Measurements from ENCODE around the gene UROC1.

The UROC1 gene

DNA sequence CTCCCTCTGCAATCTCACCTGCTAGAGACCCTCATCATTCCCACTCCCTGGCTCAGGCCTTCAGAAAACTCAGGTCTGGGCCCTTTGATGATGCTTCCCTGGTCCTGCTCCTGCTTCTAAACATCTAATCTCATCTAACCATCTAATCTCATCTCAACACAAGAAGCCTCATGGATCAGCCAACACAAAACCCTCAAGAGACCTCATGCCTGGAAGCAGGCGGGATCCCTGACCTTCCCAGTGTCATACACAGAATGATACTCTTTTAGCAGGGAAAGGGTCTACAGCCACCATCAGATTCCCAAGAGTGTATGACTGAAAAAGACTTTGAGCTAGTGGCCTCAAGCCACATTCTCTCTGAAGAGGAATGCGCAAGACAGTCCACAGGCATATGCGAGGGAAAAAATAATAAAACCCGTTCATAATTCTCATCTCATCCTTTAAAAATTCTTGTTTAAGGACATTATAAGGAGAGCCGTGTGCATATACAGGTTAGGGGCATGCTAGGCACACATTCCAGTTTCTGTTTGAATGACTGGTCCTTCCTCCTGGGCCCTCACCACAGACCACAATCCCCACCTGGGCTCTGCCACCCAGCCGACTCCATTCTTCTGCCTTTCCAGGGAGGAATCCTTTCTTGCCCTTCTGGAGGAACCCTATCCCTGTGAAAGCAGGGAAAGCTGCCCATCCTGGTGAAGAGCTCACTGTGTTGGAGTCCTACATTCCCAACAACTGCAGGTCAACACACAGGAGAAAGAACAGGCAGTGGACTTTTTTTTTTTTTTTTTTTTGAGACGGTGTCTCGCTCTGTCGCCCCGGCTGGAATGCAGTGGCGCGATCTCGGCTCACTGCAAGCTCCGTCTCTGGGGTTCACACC is 44.0 kb downstream of the UROC1 start:
- Histone ChIP-seq H3K79me2 (ENCODE audit: insufficient read depth, low read depth) (peaks cover 50% of the 10 kb centered on the region), H3K4me3 (IDR thresholded peaks at IDR 0.05; ENCODE audit: insufficient read depth, low read depth, low read length) (peak overlapping the region; percentile 0), H2AFZ (ENCODE audit: low read depth) (no peak overlapping the region), H3K27me3 (ENCODE audit: insufficient read depth, low read depth) (no peaks in the 10 kb centered on the region), H3K4me2 (peak overlapping the region; percentile 65; the same call in 1 of the 2 replicates), H3K9ac (no peak overlapping the region), H3K4me1 (ENCODE audit: low read depth, poor library complexity, severe bottlenecking) (peaks cover 26% of the 10 kb centered on the region), H3K36me3 (ENCODE audit: insufficient read depth) (peaks cover 10% of the 10 kb centered on the region; the same call in 1 of the 2 replicates), H3K27ac (no peak overlapping the region), H4K20me1 (ENCODE audit: insufficient read depth) (no peaks in the 10 kb centered on the region)
- TF ChIP-seq, protein P1, sequence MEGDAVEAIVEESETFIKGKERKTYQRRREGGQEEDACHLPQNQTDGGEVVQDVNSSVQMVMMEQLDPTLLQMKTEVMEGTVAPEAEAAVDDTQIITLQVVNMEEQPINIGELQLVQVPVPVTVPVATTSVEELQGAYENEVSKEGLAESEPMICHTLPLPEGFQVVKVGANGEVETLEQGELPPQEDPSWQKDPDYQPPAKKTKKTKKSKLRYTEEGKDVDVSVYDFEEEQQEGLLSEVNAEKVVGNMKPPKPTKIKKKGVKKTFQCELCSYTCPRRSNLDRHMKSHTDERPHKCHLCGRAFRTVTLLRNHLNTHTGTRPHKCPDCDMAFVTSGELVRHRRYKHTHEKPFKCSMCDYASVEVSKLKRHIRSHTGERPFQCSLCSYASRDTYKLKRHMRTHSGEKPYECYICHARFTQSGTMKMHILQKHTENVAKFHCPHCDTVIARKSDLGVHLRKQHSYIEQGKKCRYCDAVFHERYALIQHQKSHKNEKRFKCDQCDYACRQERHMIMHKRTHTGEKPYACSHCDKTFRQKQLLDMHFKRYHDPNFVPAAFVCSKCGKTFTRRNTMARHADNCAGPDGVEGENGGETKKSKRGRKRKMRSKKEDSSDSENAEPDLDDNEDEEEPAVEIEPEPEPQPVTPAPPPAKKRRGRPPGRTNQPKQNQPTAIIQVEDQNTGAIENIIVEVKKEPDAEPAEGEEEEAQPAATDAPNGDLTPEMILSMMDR (conservative IDR thresholded peaks at IDR 0.05; ENCODE audit: low read depth, low read length), result no peak

DNA sequence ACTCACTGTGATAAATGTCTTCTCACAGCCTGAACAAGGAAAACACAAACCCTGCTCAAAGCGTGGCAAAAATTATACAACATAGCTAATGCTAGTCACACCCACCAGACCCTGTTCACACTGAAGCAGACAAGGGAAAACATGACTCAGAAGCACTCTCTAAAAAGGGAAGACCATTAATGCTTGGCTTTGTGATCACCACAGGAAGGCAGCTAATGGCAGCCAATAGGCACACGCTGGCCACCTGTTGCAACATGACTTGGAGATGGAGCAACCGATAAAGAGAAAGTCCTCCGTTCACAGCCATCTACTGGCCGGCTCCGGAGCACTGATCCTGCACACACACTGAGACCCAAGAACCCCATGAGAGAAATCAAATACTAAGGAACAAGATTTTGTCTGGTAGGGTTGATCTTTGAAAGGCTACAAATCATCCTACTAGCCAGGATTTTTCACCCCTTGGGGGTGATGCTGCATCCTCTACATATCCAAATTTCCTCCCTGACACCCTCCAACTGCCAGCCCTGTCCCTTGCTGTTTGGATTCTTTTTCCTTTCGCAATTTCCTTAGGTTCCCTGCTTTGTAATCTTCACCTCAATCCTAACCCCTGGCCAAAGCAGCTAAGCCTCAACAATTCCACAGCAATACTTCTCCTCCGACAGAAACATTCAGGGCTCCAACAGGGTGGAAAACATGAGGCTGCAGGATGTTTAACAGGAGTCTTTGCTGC is 45.1 kb downstream of the UROC1 start:
- Histone ChIP-seq H3K4me3 (IDR thresholded peaks at IDR 0.05; ENCODE audit: insufficient read depth, low read depth, low read length) (no peak overlapping the region), H3K4me1 (ENCODE audit: low read depth, poor library complexity, severe bottlenecking) (peaks cover 26% of the 10 kb centered on the region), H4K20me1 (ENCODE audit: insufficient read depth) (no peaks in the 10 kb centered on the region), H3K27me3 (ENCODE audit: insufficient read depth, low read depth) (no peaks in the 10 kb centered on the region), H3K36me3 (ENCODE audit: insufficient read depth) (peaks cover 10% of the 10 kb centered on the region; the same call in 1 of the 2 replicates), H3K79me2 (ENCODE audit: insufficient read depth, low read depth) (peaks cover 50% of the 10 kb centered on the region), H2AFZ (ENCODE audit: low read depth) (no peak overlapping the region), H3K4me2 (no peak overlapping the region), H3K9ac (no peak overlapping the region), H3K27ac (no peak overlapping the region)
- TF ChIP-seq, protein P1 (conservative IDR thresholded peaks at IDR 0.05; ENCODE audit: low read depth, low read length), result no peak

DNA sequence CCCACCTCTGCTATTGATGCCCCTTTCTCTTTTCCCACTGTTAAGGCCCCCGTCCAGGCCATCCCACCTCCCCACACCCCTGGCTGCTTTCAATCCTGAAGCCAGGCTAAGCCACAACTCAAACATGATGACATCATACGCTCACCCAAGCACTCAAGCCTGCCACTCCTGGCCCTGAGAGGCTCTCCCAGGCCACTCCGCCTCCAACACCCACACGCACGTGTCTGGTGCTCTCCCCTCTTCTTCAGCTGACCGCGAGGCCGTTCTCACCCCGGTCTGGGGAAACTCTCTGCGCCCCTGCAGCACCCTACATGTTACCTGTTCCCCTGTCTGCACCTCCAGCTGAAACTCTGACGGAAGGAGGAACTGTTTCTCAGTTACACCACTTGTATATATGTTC is 48.1 kb downstream of the UROC1 start:
- Histone ChIP-seq H2AFZ (ENCODE audit: low read depth) (no peak overlapping the region), H3K4me2 (no peak overlapping the region), H4K20me1 (ENCODE audit: insufficient read depth) (no peaks in the 10 kb centered on the region), H3K9ac (no peak overlapping the region), H3K27me3 (ENCODE audit: insufficient read depth, low read depth) (no peaks in the 10 kb centered on the region), H3K4me3 (IDR thresholded peaks at IDR 0.05; ENCODE audit: insufficient read depth, low read depth, low read length) (no peak overlapping the region), H3K4me1 (ENCODE audit: low read depth, poor library complexity, severe bottlenecking) (peaks cover 20% of the 10 kb centered on the region), H3K27ac (no peak overlapping the region), H3K36me3 (ENCODE audit: insufficient read depth) (peaks cover 10% of the 10 kb centered on the region; the same call in 1 of the 2 replicates), H3K79me2 (ENCODE audit: insufficient read depth, low read depth) (peaks cover 44% of the 10 kb centered on the region)
- TF ChIP-seq, protein P1 (conservative IDR thresholded peaks at IDR 0.05; ENCODE audit: low read depth, low read length), result no peak

DNA sequence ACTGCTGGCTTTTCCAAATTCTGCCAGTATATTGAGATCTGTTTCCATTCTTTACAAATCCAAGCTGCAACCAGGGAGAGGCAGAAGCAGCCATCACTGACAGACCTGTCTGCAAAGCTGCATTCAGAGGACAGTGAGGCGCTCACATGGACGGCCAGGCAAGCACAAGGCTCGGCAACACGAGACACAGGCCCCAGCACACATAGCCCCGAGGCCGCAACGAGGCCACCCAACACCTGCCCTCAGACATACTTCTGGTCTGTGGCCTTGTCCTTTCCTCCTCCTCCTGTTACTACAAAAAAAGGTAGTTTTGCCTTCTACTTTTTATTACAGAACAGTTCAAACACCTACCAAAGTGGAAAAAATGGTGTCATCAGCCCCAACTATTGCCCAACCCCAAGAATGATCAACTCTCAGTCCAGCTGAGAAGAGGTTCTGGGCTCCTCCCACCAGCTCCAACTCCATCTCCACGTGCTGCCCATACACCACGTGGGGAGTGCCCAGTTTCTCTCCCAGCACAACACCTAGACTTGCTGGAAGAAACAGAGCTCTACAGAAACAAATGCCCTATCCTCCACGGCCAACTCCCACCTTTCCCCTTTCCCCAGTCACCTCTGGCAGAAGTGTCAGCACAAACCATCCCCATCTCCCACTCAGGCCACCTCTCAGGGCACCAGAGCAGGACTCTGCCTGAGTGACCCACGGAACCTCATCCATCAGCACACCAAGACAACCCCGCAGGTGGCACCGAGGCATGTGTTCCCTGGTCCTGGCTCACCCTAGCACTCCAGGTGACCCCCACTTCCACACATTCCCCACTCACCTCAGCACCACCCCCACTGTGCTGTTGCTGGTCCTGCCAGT is 49.3 kb downstream of the UROC1 start:
- Histone ChIP-seq H3K4me1 (ENCODE audit: low read depth, poor library complexity, severe bottlenecking) (peaks cover 7% of the 10 kb centered on the region), H3K79me2 (ENCODE audit: insufficient read depth, low read depth) (peaks cover 32% of the 10 kb centered on the region), H2AFZ (ENCODE audit: low read depth) (no peak overlapping the region), H3K27me3 (ENCODE audit: insufficient read depth, low read depth) (no peaks in the 10 kb centered on the region), H3K4me3 (IDR thresholded peaks at IDR 0.05; ENCODE audit: insufficient read depth, low read depth, low read length) (no peak overlapping the region), H3K27ac (no peak overlapping the region), H3K36me3 (ENCODE audit: insufficient read depth) (peaks cover 10% of the 10 kb centered on the region; the same call in 1 of the 2 replicates), H3K9ac (no peak overlapping the region), H3K4me2 (no peak overlapping the region), H4K20me1 (ENCODE audit: insufficient read depth) (no peaks in the 10 kb centered on the region)
- TF ChIP-seq, protein P1 (conservative IDR thresholded peaks at IDR 0.05; ENCODE audit: low read depth, low read length), result no peak
